Endothelial cell of umbilical vein (primary cell): ENCODE data around the gene FAM120A.

Experiments
- EZH2 ChIP-seq: IDR thresholded peaks from 2 replicates; pipeline ENCODE4 v1.6.1; 2012; ENCODE audit warnings: borderline replicate concordance, low read depth, mild to moderate bottlenecking, moderate library complexity, low read length, inconsistent platforms; ENCODE audit not compliant: severe bottlenecking
- FOS ChIP-seq: IDR thresholded peaks from 2 replicates; pipeline ENCODE4 v1.6.1; 2011; ENCODE audit warnings: mild to moderate bottlenecking, low read length, moderate library complexity, borderline replicate concordance; ENCODE audit not compliant: insufficient read depth
- JUN ChIP-seq: IDR thresholded peaks from 2 replicates; pipeline ENCODE4 v1.6.1; 2011; ENCODE audit warnings: borderline replicate concordance, low read depth; ENCODE audit not compliant: insufficient read length, insufficient read depth
- MYC ChIP-seq: IDR thresholded peaks from one replicate; pipeline ENCODE4 v1.6.1; 2011; ENCODE audit warnings: mild to moderate bottlenecking, low read depth, low read length
- POLR2A ChIP-seq: IDR thresholded peaks from 2 replicates; pipeline ENCODE4 v1.6.1; 2012; ENCODE audit warnings: low read depth, mild to moderate bottlenecking, control low read depth, low read length
- POLR2AphosphoS5 ChIP-seq: IDR thresholded peaks from 2 replicates; pipeline ENCODE4 v1.6.1; 2012; ENCODE audit warnings: low read depth, mild to moderate bottlenecking, control low read depth, low read length, moderate library complexity; ENCODE audit not compliant: insufficient read depth
- TF ChIP-seq, protein P1 (sequence below), 2 donors: IDR thresholded peaks; 1 replicate in 1 of 2; 2 replicates in 1 of 2; pipeline ENCODE4 v1.5.1; 2011; ENCODE audit warnings: low read length in 2 of 2, mild to moderate bottlenecking in 2 of 2, moderate library complexity in 2 of 2, control low read depth in 1 of 2, inconsistent platforms in 1 of 2, low read depth in 1 of 2; ENCODE audit not compliant: insufficient read depth in 1 of 2; ENCODE audit errors: extremely low read depth in 1 of 2

GRCh38 chr9:93466416-93467061, 15.1 kb downstream of the FAM120A start:
- no peak for TF ChIP-seq POLR2A
- TF ChIP-seq, protein P1, sequence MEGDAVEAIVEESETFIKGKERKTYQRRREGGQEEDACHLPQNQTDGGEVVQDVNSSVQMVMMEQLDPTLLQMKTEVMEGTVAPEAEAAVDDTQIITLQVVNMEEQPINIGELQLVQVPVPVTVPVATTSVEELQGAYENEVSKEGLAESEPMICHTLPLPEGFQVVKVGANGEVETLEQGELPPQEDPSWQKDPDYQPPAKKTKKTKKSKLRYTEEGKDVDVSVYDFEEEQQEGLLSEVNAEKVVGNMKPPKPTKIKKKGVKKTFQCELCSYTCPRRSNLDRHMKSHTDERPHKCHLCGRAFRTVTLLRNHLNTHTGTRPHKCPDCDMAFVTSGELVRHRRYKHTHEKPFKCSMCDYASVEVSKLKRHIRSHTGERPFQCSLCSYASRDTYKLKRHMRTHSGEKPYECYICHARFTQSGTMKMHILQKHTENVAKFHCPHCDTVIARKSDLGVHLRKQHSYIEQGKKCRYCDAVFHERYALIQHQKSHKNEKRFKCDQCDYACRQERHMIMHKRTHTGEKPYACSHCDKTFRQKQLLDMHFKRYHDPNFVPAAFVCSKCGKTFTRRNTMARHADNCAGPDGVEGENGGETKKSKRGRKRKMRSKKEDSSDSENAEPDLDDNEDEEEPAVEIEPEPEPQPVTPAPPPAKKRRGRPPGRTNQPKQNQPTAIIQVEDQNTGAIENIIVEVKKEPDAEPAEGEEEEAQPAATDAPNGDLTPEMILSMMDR (IDR thresholded peaks at IDR 0.05; ENCODE audit: extremely low read depth in 1 of 2, insufficient read depth in 1 of 2, low read depth in 1 of 2, low read length in 2 of 2), result no peak
- TF ChIP-seq POLR2AphosphoS5, result no peak
- TF ChIP-seq EZH2, result no peak
- no peak for TF ChIP-seq FOS
- TF ChIP-seq MYC, result no peak
- TF ChIP-seq JUN, result no peak
